UCSD-AML1 (cell line): ENCODE measurements around the gene RBBP5.
A peak's percentile ranks its signal among the peaks of the same experiment; 100 is the strongest.

Experiments
- DNase-seq: peaks from one replicate; lab custom pipeline; 2025; ENCODE audit not compliant: unreplicated experiment; lab: John Stamatoyannopoulos, UW

RBBP5 gene

GRCh38 chr1:205074513-205074912 is 47.3 kb downstream of the RBBP5 start:
- no peak for DNase-seq

- no peak for DNase-seq
Measured at GRCh38 chr1:205074084-205074483, 47.7 kb downstream of the RBBP5 start.

GRCh38 chr1:205073511-205073910 is 48.3 kb downstream of the RBBP5 start:
- DNase-seq, result no peak

- DNase-seq, result no peak
Measured at GRCh38 chr1:205072881-205073280, 48.9 kb downstream of the RBBP5 start.

- DNase-seq, result no peak
Measured at GRCh38 chr1:205072286-205072685, 49.5 kb downstream of the RBBP5 start.

- DNase-seq, result no peak
Measured at GRCh38 chr1:205071801-205072200, 50.0 kb downstream of the RBBP5 start.

GRCh38 chr1:205071028-205071409 is 50.8 kb downstream of the RBBP5 start:
- no peak for DNase-seq

- no peak for DNase-seq
Measured at GRCh38 chr1:205069371-205070125, 52.2 kb downstream of the RBBP5 start.

GRCh38 chr1:205068457-205069040 is 53.2 kb downstream of the RBBP5 start:
- no peak for DNase-seq

- DNase-seq, result no peak
Measured at GRCh38 chr1:205068001-205068400, 53.8 kb downstream of the RBBP5 start.

GRCh38 chr1:205067031-205067430 is 54.7 kb downstream of the RBBP5 start:
- no peak for DNase-seq

- no peak for DNase-seq
Measured at GRCh38 chr1:205066141-205066818, 55.5 kb downstream of the RBBP5 start.

GRCh38 chr1:205065666-205066065 is 56.1 kb downstream of the RBBP5 start:
- DNase-seq, result no peak

- no peak for DNase-seq
Measured at GRCh38 chr1:205064741-205065316, 56.9 kb downstream of the RBBP5 start.

GRCh38 chr1:205064301-205064700 is 57.5 kb downstream of the RBBP5 start:
- no peak for DNase-seq

GRCh38 chr1:205062895-205063294 is 58.9 kb downstream of the RBBP5 start:
- DNase-seq, result no peak

GRCh38 chr1:205062319-205062718 is 59.5 kb downstream of the RBBP5 start:
- no peak for DNase-seq

GRCh38 chr1:205061665-205062069 is 60.1 kb downstream of the RBBP5 start:
- peak; percentile 76 for DNase-seq

GRCh38 chr1:205061227-205061626 is 60.6 kb downstream of the RBBP5 start:
- no peak for DNase-seq

- no peak for DNase-seq
Measured at GRCh38 chr1:205060746-205061145, 61.0 kb downstream of the RBBP5 start.

- no peak for DNase-seq
Measured at GRCh38 chr1:205059660-205060059, 62.1 kb downstream of the RBBP5 start.

- DNase-seq, result no peak
Measured at GRCh38 chr1:205058853-205059252, 62.9 kb downstream of the RBBP5 start.
